Measurements from ENCODE around the gene SPO11. TPM values are rescaled to one million over a fixed set of nuclear protein-coding genes. Genes with fewer than 3 reads are reported as not detected.

The SPO11 gene
- total RNA-seq, 4 donors from 2014 or later, result not detected

- peak overlapping the region; percentile 57 to 87 (median 80) for H3K27ac ChIP-seq
Measured at GRCh38 chr20:57391439-57392301, 62.1 kb downstream of the SPO11 start.

GRCh38 chr20:57392512-57393271 is 63.1 kb downstream of the SPO11 start:
- TF ChIP-seq CTCF (IDR thresholded peaks at IDR 0.05) (no peak), EP300 (IDR thresholded peaks at IDR 0.05) (no peak), POLR2A (IDR thresholded peaks at IDR 0.05) (no peak)
- WGBS, 2 donors, result 49 to 57% methylated on average over 17 to 28 of the region's 33 CpGs
- peaks cover 0 to 69% (median 55%) of the 10 kb centered on the region in 4 donors for H3K4me1 ChIP-seq
- H3K27ac ChIP-seq, result peak overlapping the region; percentile 17 to 87 (median 80)
- no peaks in the 10 kb centered on the region for H3K27me3 ChIP-seq
- H3K36me3 ChIP-seq, result peaks cover 0 to 21% (median 0%) of the 10 kb centered on the region in 3 donors
- DNase-seq (ENCODE audit: low spot score in 2 of 2), result no peak
- H3K4me3 ChIP-seq, result peak overlapping the region; percentile 30 to 79 (median 58)
- no peaks in the 10 kb centered on the region for H3K9me3 ChIP-seq

More at GRCh38 chr20:57391439-57392301, 62.1 kb downstream of the SPO11 start:
- TF ChIP-seq POLR2A (IDR thresholded peaks at IDR 0.05) (peak in 1 of 2 donors; percentile 26), EP300 (IDR thresholded peaks at IDR 0.05) (no peak)
- Histone ChIP-seq H3K27me3 (no peaks in the 10 kb centered on the region), H3K9me3 (peaks cover 0 to under 1% (median 0%) of the 10 kb centered on the region in 4 donors), H3K4me3 (peak overlapping the region; percentile 70 to 79 (median 78)), H3K4me1 (peaks cover 0 to 61% (median 49%) of the 10 kb centered on the region in 4 donors), H3K36me3 (peaks cover 0 to 14% (median 0%) of the 10 kb centered on the region in 3 donors)
- 3 to 14% methylated on average over 17 to 66 of the region's 98 CpGs for WGBS, 2 donors
- no peak for DNase-seq (ENCODE audit: low spot score in 2 of 2)

Small RNA genes lying within 50 kb of the gene (small RNA-seq; reads per million reads assigned to genes)
- gene MIR4325 (not detected), gene RF00019 (not detected), gene RPL39P39 (not detected)

Other genes starting within 250 kb of the SPO11 start
- 10 to 100 TPM; 11.7 to 14.2 (median 13.4) TPM for gene BMP7, start 63.2 kb upstream of the SPO11 start, total RNA-seq
- 10 to 100 TPM; 12.6 to 20.9 (median 19.0) TPM for gene RAE1, start 21.5 kb downstream of the SPO11 start, total RNA-seq
- gene RBM38, start 61.6 kb downstream of the SPO11 start, total RNA-seq, result 10 to 100 TPM in 1 of 4 donors, 1 to 10 TPM in 3; 4.8 to 14.4 (median 5.8) TPM
- not detected for gene CTCFL, start 195.3 kb downstream of the SPO11 start, total RNA-seq
- 100 to 1,000 TPM in 1 of 4 donors, 10 to 100 TPM in 3; 16.1 to 131 (median 65.2) TPM for gene PCK1, start 231.3 kb downstream of the SPO11 start, total RNA-seq

Measured in tibial nerve (tissue), 4 donors.